ENCODE results near the gene FRRS1. TPM values are rescaled to one million over a fixed set of nuclear protein-coding genes. Genes with fewer than 3 reads are reported as not detected.
A peak's percentile ranks its signal among the peaks of the same experiment; 100 is the strongest.

Gene FRRS1
- total and polyA plus RNA-seq, 2 of the 4 experiments (the other 2 are of a cell fraction): 3.8 to 23.5 TPM

DNA sequence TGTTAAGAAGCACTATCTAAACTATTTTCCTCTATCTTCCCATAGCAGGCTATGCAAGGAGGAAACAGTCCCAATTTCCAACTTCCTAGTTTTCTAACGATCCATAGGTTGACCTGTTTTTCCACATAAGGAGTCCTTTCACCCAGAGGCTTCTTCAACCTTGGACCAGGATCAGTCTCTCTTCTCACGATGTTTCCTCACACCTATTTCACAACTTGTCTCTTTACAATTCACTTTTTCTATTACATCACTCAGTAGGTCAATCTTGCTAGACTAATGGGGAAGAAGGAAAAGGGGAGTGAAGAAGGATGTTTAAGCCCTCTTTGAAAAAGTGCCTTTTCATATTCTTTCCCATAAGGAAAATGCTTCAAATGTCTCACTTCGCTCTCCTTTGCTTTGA is 104.7 kb downstream of the FRRS1 start:
- Histone ChIP-seq H2AK9ac (replicated peaks; ENCODE audit: low read depth, low read length, poor library complexity) (no peak overlapping the region), H3K4me2 (ENCODE audit: low read depth, low read length) (no peak overlapping the region), H3K9me3 (ENCODE audit: control insufficient read depth, insufficient read depth, low read length) (no peaks in the 10 kb centered on the region), H3K18ac (ENCODE audit: low read depth, low read length) (peak overlapping the region; percentile 42), H3K27ac (ENCODE audit: insufficient read depth, low read length) (peak overlapping the region; percentile 7; the same call in 1 of the 2 replicates), H4K5ac (ENCODE audit: low read depth, low read length) (no peak overlapping the region; the same call in 1 of the 2 replicates), H3K9ac (ENCODE audit: low read depth, low read length) (no peak overlapping the region), H3K4ac (ENCODE audit: low read depth, low read length) (no peak overlapping the region), H3K79me1 (ENCODE audit: low read depth in 1 of 2, low read length in 2 of 2) (no peaks in the 10 kb centered on the region), H2AFZ (replicated peaks; ENCODE audit: low read length, poor library complexity) (no peak overlapping the region), H2BK15ac (ENCODE audit: low read depth, low read length) (0 out of 3 replicates have a peak overlapping the region, but pooled peaks have one; percentile 27), H2BK20ac (ENCODE audit: low read depth, low read length) (0 out of 2 replicates have a peak overlapping the region, but pooled peaks have one; percentile 7), H3K27me3 (ENCODE audit: control insufficient read depth, insufficient read depth, low read length) (no peaks in the 10 kb centered on the region), H2BK5ac (ENCODE audit: low read depth, low read length, poor library complexity, severe bottlenecking) (no peak overlapping the region), H4K91ac (ENCODE audit: insufficient read depth, low read depth, low read length) (no peak overlapping the region), H3K14ac (replicated peaks; ENCODE audit: low read depth, low read length) (0 out of 2 replicates have a peak overlapping the region, but pooled peaks have one; percentile 29), H4K8ac (ENCODE audit: low read depth in 2 of 2, low read length in 2 of 2) (no peak overlapping the region), H3K23ac (ENCODE audit: low read depth, low read length) (no peak overlapping the region), H3K56ac (ENCODE audit: extremely low read depth, insufficient read depth, low read length) (no peak overlapping the region), H3K9me1 (ENCODE audit: insufficient read depth, low read length) (peaks cover 5% of the 10 kb centered on the region; the same call in 1 of the 2 replicates), H3K4me1 (ENCODE audit: control insufficient read depth, insufficient read depth, low read length) (peaks cover 5% of the 10 kb centered on the region), H2BK120ac (ENCODE audit: low read depth, low read length) (no peak overlapping the region), H4K20me1 (ENCODE audit: insufficient read depth, low read length) (no peaks in the 10 kb centered on the region), H3K36me3 (ENCODE audit: control insufficient read depth, insufficient read depth, low read length) (no peaks in the 10 kb centered on the region), H3K4me3 (ENCODE audit: insufficient read depth, low read depth, low read length) (no peak overlapping the region), H2AK5ac (ENCODE audit: low read depth, low read length) (no peak overlapping the region)
- dilution Hi-C loops (cut with HindIII; ENCODE audit: low sequenced_read_pairs, unreplicated experiment): no loop called here
- intact Hi-C loops (cut with micrococcal nuclease): no loop called here
- ATAC-seq (ENCODE audit: low read depth) (no peak), DNase-seq (no peak)
- TF ChIP-seq RCOR1 (IDR thresholded peaks at IDR 0.05; ENCODE audit: insufficient replicate concordance, low read length) (no peak), MXI1 (IDR thresholded peaks at IDR 0.05; ENCODE audit: borderline replicate concordance, low read depth, low read length) (no peak), MAZ (IDR thresholded peaks at IDR 0.05; ENCODE audit: borderline replicate concordance, low read depth, low read length) (no peak), FOS (IDR thresholded peaks at IDR 0.05; ENCODE audit: low read depth, low read length) (no peak), POLR2A (IDR thresholded peaks at IDR 0.05; ENCODE audit: low read depth, low read length) (no peak), CEBPB (IDR thresholded peaks at IDR 0.05; ENCODE audit: low read depth, low read length) (no peak), BHLHE40 (IDR thresholded peaks at IDR 0.05; ENCODE audit: low read depth, low read length) (no peak), CHD1 (IDR thresholded peaks at IDR 0.05; ENCODE audit: low read depth, low read length) (no peak), NFE2L2 (IDR thresholded peaks at IDR 0.05; ENCODE audit: low read depth, low read length) (no peak), SMC3 (IDR thresholded peaks at IDR 0.05; ENCODE audit: low read depth, low read length) (no peak), MAFK (IDR thresholded peaks at IDR 0.05; ENCODE audit: low read depth, low read length) (no peak), RFX5 (IDR thresholded peaks at IDR 0.05; ENCODE audit: low read depth, low read length) (no peak)
- TF ChIP-seq, protein P1, sequence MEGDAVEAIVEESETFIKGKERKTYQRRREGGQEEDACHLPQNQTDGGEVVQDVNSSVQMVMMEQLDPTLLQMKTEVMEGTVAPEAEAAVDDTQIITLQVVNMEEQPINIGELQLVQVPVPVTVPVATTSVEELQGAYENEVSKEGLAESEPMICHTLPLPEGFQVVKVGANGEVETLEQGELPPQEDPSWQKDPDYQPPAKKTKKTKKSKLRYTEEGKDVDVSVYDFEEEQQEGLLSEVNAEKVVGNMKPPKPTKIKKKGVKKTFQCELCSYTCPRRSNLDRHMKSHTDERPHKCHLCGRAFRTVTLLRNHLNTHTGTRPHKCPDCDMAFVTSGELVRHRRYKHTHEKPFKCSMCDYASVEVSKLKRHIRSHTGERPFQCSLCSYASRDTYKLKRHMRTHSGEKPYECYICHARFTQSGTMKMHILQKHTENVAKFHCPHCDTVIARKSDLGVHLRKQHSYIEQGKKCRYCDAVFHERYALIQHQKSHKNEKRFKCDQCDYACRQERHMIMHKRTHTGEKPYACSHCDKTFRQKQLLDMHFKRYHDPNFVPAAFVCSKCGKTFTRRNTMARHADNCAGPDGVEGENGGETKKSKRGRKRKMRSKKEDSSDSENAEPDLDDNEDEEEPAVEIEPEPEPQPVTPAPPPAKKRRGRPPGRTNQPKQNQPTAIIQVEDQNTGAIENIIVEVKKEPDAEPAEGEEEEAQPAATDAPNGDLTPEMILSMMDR (conservative IDR thresholded peaks at IDR 0.05; ENCODE audit: low read depth, low read length): no peak
- TF ChIP-seq, protein P2, sequence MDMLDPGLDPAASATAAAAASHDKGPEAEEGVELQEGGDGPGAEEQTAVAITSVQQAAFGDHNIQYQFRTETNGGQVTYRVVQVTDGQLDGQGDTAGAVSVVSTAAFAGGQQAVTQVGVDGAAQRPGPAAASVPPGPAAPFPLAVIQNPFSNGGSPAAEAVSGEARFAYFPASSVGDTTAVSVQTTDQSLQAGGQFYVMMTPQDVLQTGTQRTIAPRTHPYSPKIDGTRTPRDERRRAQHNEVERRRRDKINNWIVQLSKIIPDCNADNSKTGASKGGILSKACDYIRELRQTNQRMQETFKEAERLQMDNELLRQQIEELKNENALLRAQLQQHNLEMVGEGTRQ (IDR thresholded peaks at IDR 0.05; ENCODE audit: low read depth, low read length): no peak
- TF ChIP-seq, protein P3, sequence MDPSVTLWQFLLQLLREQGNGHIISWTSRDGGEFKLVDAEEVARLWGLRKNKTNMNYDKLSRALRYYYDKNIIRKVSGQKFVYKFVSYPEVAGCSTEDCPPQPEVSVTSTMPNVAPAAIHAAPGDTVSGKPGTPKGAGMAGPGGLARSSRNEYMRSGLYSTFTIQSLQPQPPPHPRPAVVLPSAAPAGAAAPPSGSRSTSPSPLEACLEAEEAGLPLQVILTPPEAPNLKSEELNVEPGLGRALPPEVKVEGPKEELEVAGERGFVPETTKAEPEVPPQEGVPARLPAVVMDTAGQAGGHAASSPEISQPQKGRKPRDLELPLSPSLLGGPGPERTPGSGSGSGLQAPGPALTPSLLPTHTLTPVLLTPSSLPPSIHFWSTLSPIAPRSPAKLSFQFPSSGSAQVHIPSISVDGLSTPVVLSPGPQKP (IDR thresholded peaks at IDR 0.05; ENCODE audit: borderline replicate concordance, low read depth, low read length): no peak
- WGBS, 2 experiments (ENCODE audit: extremely low coverage in 2 of 2, insufficient read length in 1 of 2): 71% methylated on average over 1 of the region's 3 CpGs; no CpG with 5 or more reads in 1 of the 2 experiments
- ChIA-PET POLR2A (ENCODE audit: unreplicated experiment) (no interaction called here), CTCF (interaction anchor here (0.6 to 1.4 kb wide), 3 partner anchors 9 to 314 kb away, joined by 3 to 4 read pairs (median 4); no protein-coding TSS in a partner anchor)
- in situ Hi-C loops (cut with MboI; ENCODE audit: low sequenced_read_pairs): no loop called here
- BruUV-seq (replicated peaks): no TSS peak

Data from IMR-90 (cell line).